Panc1 (cell line): Measurements from ENCODE around the gene TNPO3. TPM values are rescaled to one million over a fixed set of nuclear protein-coding genes. Genes with fewer than 3 reads are reported as not detected.
A peak's percentile ranks its signal among the peaks of the same experiment; 100 is the strongest.

Experiments
- ATAC-seq: fragments of 200-7000 bp; cut with Tn5 transposase; 2 replicates; pipeline ENCODE4 v1.9.1; 2020; ENCODE audit warnings: mild to moderate bottlenecking, moderate library complexity
- BruUV-seq: library from RNA; stranded (reverse); fragments of 400-500 nt; replicated peaks from 2 replicates; lab custom pipeline; 2021; lab: Mats Ljungman, UMichigan
- CTCF ChIA-PET: fragments of 300-600 bp; sonication (Branson Sonifier 250); formaldehyde crosslinking; loops from one replicate; lab custom pipeline; 2022; ENCODE audit warnings: antibody characterized with exemption; lab: Charles Lee
- POLR2A ChIA-PET: fragments of 300-600 bp; sonication (Branson Sonifier 250); formaldehyde crosslinking; loops from one replicate; lab custom pipeline; 2022; ENCODE audit warnings: antibody characterized with exemption; lab: Charles Lee
- DNase-seq: peaks from one replicate; pipeline ENCODE4 v3.0.0-alpha.2; 2010; ENCODE audit warnings: low read depth, low spot score
- H3K27ac ChIP-seq: 2 replicates; pipeline ENCODE4 v1.5.1; 2011; ENCODE audit warnings: mild to moderate bottlenecking, low read length, inconsistent platforms
- H3K27me3 ChIP-seq: fragments of 200-500 bp; sonication (Bioruptor generic); 2 replicates; pipeline ENCODE4 v1.6.0; 2014; ENCODE audit warnings: low read length, inconsistent platforms; ENCODE audit not compliant: control insufficient read depth, insufficient read depth
- H3K36me3 ChIP-seq: fragments of 200-500 bp; sonication (Bioruptor generic); 2 replicates; pipeline ENCODE4 v1.5.1; 2014; ENCODE audit warnings: inconsistent platforms, mild to moderate bottlenecking, low read length, moderate library complexity; ENCODE audit not compliant: control insufficient read depth, insufficient read depth
- H3K4me1 ChIP-seq: 2 replicates; pipeline ENCODE4 v1.5.1; 2011; ENCODE audit warnings: inconsistent platforms, mild to moderate bottlenecking, low read length, moderate library complexity; ENCODE audit not compliant: control insufficient read depth, insufficient read depth
- H3K4me3 ChIP-seq, 2 experiments: 2 replicates each; pipeline ENCODE4 v1.5.1; 2011 to 2012; ENCODE audit warnings: low read depth in 2 of 2, low read length in 2 of 2, mild to moderate bottlenecking in 2 of 2, inconsistent platforms in 1 of 2, moderate library complexity in 1 of 2
- H3K9me3 ChIP-seq: fragments of 200-500 bp; sonication (Bioruptor generic); 2 replicates; pipeline ENCODE4 v1.5.1; 2014; ENCODE audit warnings: low read depth, mild to moderate bottlenecking, inconsistent platforms, low read length, moderate library complexity; ENCODE audit not compliant: control insufficient read depth, insufficient read depth
- CTCF ChIP-seq: fragments of 450-650 bp; IDR thresholded peaks from 2 replicates; pipeline ENCODE4 v1.5.1; 2017; ENCODE audit warnings: mild to moderate bottlenecking
- POLR2AphosphoS5 ChIP-seq: IDR thresholded peaks from 2 replicates; pipeline ENCODE4 v1.6.1; 2012; ENCODE audit warnings: mild to moderate bottlenecking, low read depth, low read length, moderate library complexity
- REST ChIP-seq, 2 experiments: IDR thresholded peaks; 2 replicates each; pipeline ENCODE4 v1.6.1; 2011 to 2012; ENCODE audit warnings: low read depth in 2 of 2, control low read depth in 1 of 2, low read length in 1 of 2, mild to moderate bottlenecking in 1 of 2, moderate library complexity in 1 of 2; ENCODE audit not compliant: insufficient read depth in 1 of 2
- SIN3A ChIP-seq: IDR thresholded peaks from 2 replicates; pipeline ENCODE4 v1.6.1; 2012; ENCODE audit warnings: low read depth, mild to moderate bottlenecking, low read length, moderate library complexity, borderline replicate concordance; ENCODE audit not compliant: insufficient read depth
- TCF7L2 ChIP-seq: IDR thresholded peaks from 2 replicates; pipeline ENCODE4 v1.6.1; 2011; ENCODE audit warnings: mild to moderate bottlenecking, low read depth, low read length, inconsistent platforms
- in situ Hi-C: cut with HindIII; loops from 2 replicates; pipeline ENCODE4 v1.10.0; 2016; ENCODE audit warnings: low sequenced_read_pairs, low pct_unique_long_range_greater_than_20kb
- intact Hi-C: fragments of 100-400 bp; cut with micrococcal nuclease; formaldehyde crosslinking; loops from one replicate; pipeline ENCODE4 v1.10.0; 2022; ENCODE audit not compliant: unreplicated experiment
- total RNA-seq: library from RNA; stranded (reverse); gene quantifications from one replicate; pipeline ENCODE4 v1.2.1, GENCODE V29; 2021; ENCODE audit not compliant: unreplicated experiment

TNPO3 gene
- total RNA-seq, 1 experiment from 2014 or later, result 71.8 TPM

- H3K27me3 ChIP-seq, result no peaks in the 10 kb centered on the region
- ChIA-PET POLR2A (no interaction called here), CTCF (no interaction called here)
- no peak overlapping the region for H3K27ac ChIP-seq
- no TSS peak for BruUV-seq
- peaks cover under 1% of the 10 kb centered on the region; the same call in 1 of the 2 replicates for H3K36me3 ChIP-seq
- no peak overlapping the region for H3K4me3 ChIP-seq
- TF ChIP-seq REST (IDR thresholded peaks at IDR 0.05; ENCODE audit: insufficient read depth in 1 of 2, low read depth in 2 of 2, low read length in 1 of 2) (no peak), POLR2AphosphoS5 (no peak), TCF7L2 (no peak), CTCF (no peak), SIN3A (no peak)
- DNase-seq, result no peak
- ATAC-seq, result peak; percentile 6
- intact Hi-C loops (no loop called here), in situ Hi-C loops (no loop called here)
- no peaks in the 10 kb centered on the region for H3K9me3 ChIP-seq
- no peaks in the 10 kb centered on the region for H3K4me1 ChIP-seq
These were observed 107.1 kb downstream of the TNPO3 start for GRCh38 chr7:128947854-128948253.

GRCh38 chr7:128946936-128947830 is 107.7 kb downstream of the TNPO3 start:
- in situ Hi-C loops (no loop called here), intact Hi-C loops (no loop called here)
- Histone ChIP-seq H3K27me3 (no peaks in the 10 kb centered on the region), H3K4me3 (no peak overlapping the region), H3K9me3 (no peaks in the 10 kb centered on the region), H3K27ac (no peak overlapping the region), H3K4me1 (no peaks in the 10 kb centered on the region), H3K36me3 (no peaks in the 10 kb centered on the region)
- ChIA-PET POLR2A (no interaction called here), CTCF (interaction anchor here (1.0 kb wide), 1 partner anchor 144 kb away, joined by 3 read pairs; no protein-coding TSS in a partner anchor)
- ATAC-seq, result peak; percentile 55
- no peak for DNase-seq
- TF ChIP-seq TCF7L2 (no peak), CTCF (peak; percentile 67; the same call in 1 of the 2 replicates), REST (IDR thresholded peaks at IDR 0.05; ENCODE audit: insufficient read depth in 1 of 2, low read depth in 2 of 2, low read length in 1 of 2) (no peak)
- BruUV-seq, result no TSS peak
